A673 (cell line): ENCODE measurements around the gene SNAPC2.

ENCODE experiments used
- CTCF ChIP-seq: fragments of 300-800, 200-600 bp; sonication (generic); conservative IDR thresholded peaks from 2 replicates; pipeline ENCODE4 v1.5.1; 2017; ENCODE audit warnings: low read depth, mild to moderate bottlenecking, antibody characterized with exemption, low read length, moderate library complexity, mixed read lengths
- EZH2 ChIP-seq: fragments of 200-600 bp; sonication (generic); IDR thresholded peaks from 2 replicates; pipeline ENCODE4 v1.6.1; 2017; ENCODE audit warnings: borderline replicate concordance, low read depth, mild to moderate bottlenecking, mixed read lengths, antibody characterized with exemption, low read length; ENCODE audit not compliant: poor library complexity, severe bottlenecking

- no peak for TF ChIP-seq CTCF
- TF ChIP-seq EZH2 = no peak
Measured at GRCh38 chr19:7916955-7917266, 3.2 kb upstream of the SNAPC2 start.
